HepG2 (cell line): ENCODE data around the gene ADAMTS13. TPM values are rescaled to one million over a fixed set of nuclear protein-coding genes. Genes with fewer than 3 reads are reported as not detected.
A peak's percentile ranks its signal among the peaks of the same experiment; 100 is the strongest.

Experiments used
- ATAC-seq: fragments of 200-7000 bp; cut with Tn5 transposase; 3 replicates; pipeline ENCODE4 v1.9.1; 2020; ENCODE audit warnings: mild to moderate bottlenecking, moderate library complexity
- BruUV-seq: library from RNA; stranded (reverse); fragments of 400-500 nt; replicated peaks from 2 replicates; lab custom pipeline; 2021; lab: Mats Ljungman, UMichigan
- CTCF ChIA-PET: fragments of 300-600 bp; formaldehyde crosslinking; extraction: SDS; loops from one replicate; lab custom pipeline; 2021; ENCODE audit warnings: low total read pairs, inconsistent platforms, low intra/inter-chr PET ratio; lab: Yijun Ruan, JAX
- POLR2A ChIA-PET: fragments of 350-600 bp; sonication (Branson Sonifier 250); formaldehyde crosslinking; loops from one replicate; lab custom pipeline; 2020; ENCODE audit warnings: antibody characterized with exemption, inconsistent platforms; lab: Yijun Ruan, JAX
- DNase-seq: peaks from one replicate; pipeline ENCODE4 v3.0.0-alpha.2; 2015; ENCODE audit warnings: low spot score
- FAIRE-seq: peaks from 3 replicates; lab custom pipeline; 2011; peaks lifted over from hg19 to GRCh38; lab: Jason Lieb, UNC
- H2AFZ ChIP-seq: one replicate; pipeline ENCODE4 v1.6.1; 2011; ENCODE audit warnings: low read length, inconsistent platforms
- H3K27ac ChIP-seq: fragments of 300-600 bp; 3 replicates; pipeline ENCODE4 v1.8.0; 2011; ENCODE audit warnings: mixed run types, mild to moderate bottlenecking, mixed read lengths, low read length, inconsistent platforms; ENCODE audit not compliant: insufficient read depth; ENCODE audit errors: extremely low read length
- H3K27me3 ChIP-seq, 2 experiments: fragments of 200-600 bp in 1 of 2; 2 replicates in 1 of 2; 3 replicates in 1 of 2; pipeline versions ENCODE4 v1.6.0 to v1.8.0; 2011; ENCODE audit warnings: low read length in 2 of 2, mild to moderate bottlenecking in 2 of 2, moderate library complexity in 2 of 2, inconsistent platforms in 1 of 2; ENCODE audit not compliant: insufficient read depth in 2 of 2, control insufficient read depth in 1 of 2
- H3K36me3 ChIP-seq, 2 experiments: fragments of 200-600 bp in 1 of 2; replicated peaks in 1 of 2; 2 replicates in 1 of 2; 3 replicates in 1 of 2; pipeline versions ENCODE4 v1.5.1 to v1.8.0; 2011; ENCODE audit warnings: low read length in 2 of 2, inconsistent platforms in 1 of 2; ENCODE audit not compliant: insufficient read depth in 2 of 2, control insufficient read depth in 1 of 2
- H3K4me1 ChIP-seq: 2 replicates; pipeline ENCODE4 v1.5.1; 2012; ENCODE audit warnings: low read length, inconsistent platforms; ENCODE audit not compliant: insufficient read depth
- H3K4me2 ChIP-seq: 2 replicates; pipeline ENCODE4 v1.6.0; 2011; ENCODE audit warnings: low read depth, low read length, inconsistent platforms
- H3K4me3 ChIP-seq, 3 experiments: fragments of 200-600 bp in 1 of 3; sonication (generic), shearing (Covaris generic) in 1 of 3; replicated peaks in 1 of 3; 2 replicates each; pipeline ENCODE4 v1.5.1; 2011 to 2016; ENCODE audit warnings: low read length in 3 of 3, inconsistent platforms in 2 of 3, low read depth in 2 of 3, mild to moderate bottlenecking in 2 of 3, control low read depth in 1 of 3, mixed read lengths in 1 of 3; ENCODE audit not compliant: insufficient read depth in 1 of 3
- H3K79me2 ChIP-seq: one replicate; pipeline ENCODE4 v1.6.1; 2011; ENCODE audit warnings: low read length, inconsistent platforms; ENCODE audit not compliant: insufficient read depth
- H3K9ac ChIP-seq: 2 replicates; pipeline ENCODE4 v1.6.0; 2011; ENCODE audit warnings: mild to moderate bottlenecking, low read depth, low read length, inconsistent platforms; ENCODE audit not compliant: insufficient read depth
- H3K9me3 ChIP-seq: 2 replicates; pipeline ENCODE4 v1.5.1; 2012; ENCODE audit warnings: mild to moderate bottlenecking, low read length
- H4K20me1 ChIP-seq: 2 replicates; pipeline ENCODE4 v1.6.0; 2011; ENCODE audit warnings: inconsistent platforms, mild to moderate bottlenecking, low read length, moderate library complexity; ENCODE audit not compliant: insufficient read depth
- AHR ChIP-seq: IDR thresholded peaks from 2 replicates; pipeline ENCODE4 v1.6.1; 2018; ENCODE audit warnings: missing genetic modification reagents, missing compliant biosample characterization
- CREB3 ChIP-seq: sonication (generic); formaldehyde crosslinking; IDR thresholded peaks from 2 replicates; pipeline ENCODE4 v1.5.0; 2020; ENCODE audit warnings: missing genetic modification reagents
- ETV5 ChIP-seq: IDR thresholded peaks from 2 replicates; pipeline ENCODE4 v1.6.1; 2018; ENCODE audit warnings: missing biosample characterization, missing genetic modification reagents, inconsistent platforms, borderline replicate concordance
- FOXC1 ChIP-seq: sonication (generic); formaldehyde crosslinking; IDR thresholded peaks from 2 replicates; pipeline ENCODE4 v1.8.0; 2022; ENCODE audit warnings: mild to moderate bottlenecking, missing genetic modification reagents, borderline replicate concordance
- MEIS1 ChIP-seq: sonication (generic); formaldehyde crosslinking; IDR thresholded peaks from 2 replicates; pipeline ENCODE4 v1.9.0; 2021; ENCODE audit warnings: mild to moderate bottlenecking, missing genetic modification reagents, moderate library complexity, borderline replicate concordance
- NKX3-1 ChIP-seq: sonication (generic); formaldehyde crosslinking; IDR thresholded peaks from 2 replicates; pipeline ENCODE4 v1.5.0; 2020; ENCODE audit warnings: missing genetic modification reagents
- ONECUT2 ChIP-seq: sonication (generic); formaldehyde crosslinking; IDR thresholded peaks from 2 replicates; pipeline ENCODE4 v1.4.0; 2020; ENCODE audit warnings: missing genetic modification reagents
- RAD21 ChIP-seq: fragments of 450-650 bp; formaldehyde crosslinking; IDR thresholded peaks from 2 replicates; pipeline ENCODE4 v1.5.0; 2020; ENCODE audit warnings: mild to moderate bottlenecking
- RARA ChIP-seq: IDR thresholded peaks from 2 replicates; pipeline ENCODE4 v1.6.1; 2016; ENCODE audit warnings: missing genetic modification reagents, missing compliant biosample characterization
- STAG1 ChIP-seq: sonication (generic); formaldehyde crosslinking; IDR thresholded peaks from 2 replicates; pipeline ENCODE4 v1.4.0; 2020; ENCODE audit warnings: missing genetic modification reagents
- STAT5B ChIP-seq: sonication (generic); formaldehyde crosslinking; IDR thresholded peaks from 2 replicates; pipeline ENCODE4 v1.4.0; 2020; ENCODE audit warnings: missing genetic modification reagents
- SYNCRIP ChIP-seq: fragments of 200-400 bp; formaldehyde crosslinking; IDR thresholded peaks from 2 replicates; pipeline ENCODE4 v1.6.1; 2018; ENCODE audit warnings: mild to moderate bottlenecking, low read depth, low read length; ENCODE audit not compliant: insufficient read depth
- TFAP4 ChIP-seq: sonication (generic); IDR thresholded peaks from 2 replicates; pipeline ENCODE4 v1.6.1; 2016; ENCODE audit warnings: low read depth, borderline replicate concordance
- TFDP1 ChIP-seq: IDR thresholded peaks from 2 replicates; pipeline ENCODE4 v1.6.1; 2016; ENCODE audit warnings: missing compliant biosample characterization, missing genetic modification reagents, borderline replicate concordance
- XRCC5 ChIP-seq: fragments of 200-400 bp; formaldehyde crosslinking; optimal IDR thresholded peaks from 2 replicates; pipeline ENCODE3; 2017; ENCODE audit warnings: mild to moderate bottlenecking, low read length
- ZFAT ChIP-seq: sonication (generic); formaldehyde crosslinking; conservative IDR thresholded peaks from 2 replicates; pipeline ENCODE4 v1.8.1; 2023; ENCODE audit warnings: missing genetic modification reagents, inconsistent platforms
- ZNF263 ChIP-seq: sonication (generic); formaldehyde crosslinking; IDR thresholded peaks from 2 replicates; pipeline ENCODE4 v1.4.0; 2020; ENCODE audit warnings: missing genetic modification reagents
- ZNF761 ChIP-seq: sonication (generic); formaldehyde crosslinking; conservative IDR thresholded peaks from 2 replicates; pipeline ENCODE4 v1.4.0; 2020; ENCODE audit warnings: mild to moderate bottlenecking, missing genetic modification reagents
- ZNF775 ChIP-seq: sonication (generic); formaldehyde crosslinking; IDR thresholded peaks from 2 replicates; pipeline ENCODE4 v1.4.0; 2020; ENCODE audit warnings: missing genetic modification reagents, mild to moderate bottlenecking, moderate library complexity, borderline replicate concordance
- ZXDC ChIP-seq: sonication (generic); formaldehyde crosslinking; IDR thresholded peaks from 2 replicates; pipeline ENCODE4 v1.5.0; 2020; ENCODE audit warnings: mild to moderate bottlenecking, missing genetic modification reagents
- whole genome bisulfite sequencing: methylation state at CpG from one replicate; pipeline ENCODE4 v1.1.6; 2017; ENCODE audit warnings: low lambda C conversion rate; 5-methylcytosine and 5-hydroxymethylcytosine counted together
- in situ Hi-C: cut with HindIII; loops from 2 replicates; pipeline ENCODE4 v1.10.0; 2017; ENCODE audit warnings: low pct_unique_long_range_greater_than_20kb; ENCODE audit not compliant: extremely low pct_ligation_motif_present
- intact Hi-C: fragments of 100-400 bp; cut with micrococcal nuclease; formaldehyde crosslinking; loops from one replicate; pipeline ENCODE4 v1.10.0; 2022; ENCODE audit not compliant: unreplicated experiment
- polyA plus RNA-seq, 8 experiments: library from polyadenylated mRNA; depleted of rRNA in 3 of 8; stranded (reverse) in 7 of 8; unstranded in 1 of 8; fragments of >200 nt; fragmentation: Illumina TruSeq in 4 of 8; extraction: Trizol in 4 of 8; gene quantifications; 2 replicates each; pipeline versions ENCODE4 v1.2.1 to v1.2.3, GENCODE V29; 2011 to 2016; ENCODE audit warnings: low read depth in 4 of 8, missing spikeins in 1 of 8, mixed read lengths in 1 of 8; ENCODE audit not compliant: insufficient read depth in 1 of 8
- total RNA-seq, 5 experiments: library from RNA; depleted of rRNA; stranded (reverse); fragments of >200 nt; fragmentation: Illumina TruSeq; extraction: Trizol; gene quantifications; 2 replicates each; pipeline ENCODE4 v1.2.3, GENCODE V29; 2016; ENCODE audit warnings: low read depth in 1 of 5

The ADAMTS13 gene
- total and polyA plus RNA-seq, 2 of the 13 experiments (the other 11 are each of a cell fraction or from before 2014, with no cell fraction given), result 0.91 to 4.5 TPM

- H3K79me2 ChIP-seq, result peaks cover 8% of the 10 kb centered on the region
- intact Hi-C loops (loop anchor here (1.0 kb wide), 1 partner anchor 30 kb away; no protein-coding TSS in a partner anchor), in situ Hi-C loops (no loop called here)
- H3K4me3 ChIP-seq, result no peak overlapping the region
- H3K9ac ChIP-seq, result no peak overlapping the region
- POLR2A ChIA-PET, result no interaction called here
- no peaks in the 10 kb centered on the region; a peak in 1 of 5 replicates for H3K27me3 ChIP-seq
- peaks cover 36% of the 10 kb centered on the region for H3K4me1 ChIP-seq
- H3K9me3 ChIP-seq, result no peaks in the 10 kb centered on the region
- no peak overlapping the region for H3K27ac ChIP-seq
- WGBS, result no CpG with 5 or more reads among the region's 9 CpGs
- BruUV-seq, result no TSS peak
- no peak for FAIRE-seq
- H4K20me1 ChIP-seq, result no peaks in the 10 kb centered on the region
- H3K4me2 ChIP-seq, result no peak overlapping the region
- no peak overlapping the region for H2AFZ ChIP-seq
- CTCF ChIA-PET, result no interaction called here
- ATAC-seq, result no peak
- DNase-seq, result no peak
- H3K36me3 ChIP-seq, result no peaks in the 10 kb centered on the region
- no peak for TF ChIP-seq ZNF761 (CRISPR knock-in tag)
- 0 out of 2 replicates have a peak, but pooled peaks have one; percentile 26 for TF ChIP-seq RAD21 (CRISPR knock-in tag)
- no peak for TF ChIP-seq ZFAT
- no peak for TF ChIP-seq NKX3-1 (CRISPR knock-in tag)
- no peak for TF ChIP-seq STAT5B (CRISPR knock-in tag)
- no peak for TF ChIP-seq AHR (CRISPR knock-in tag)
- TF ChIP-seq MEIS1, result no peak
- TF ChIP-seq RARA, result no peak
- no peak for TF ChIP-seq TFAP4
- TF ChIP-seq ZNF263 (CRISPR knock-in tag), result no peak
- TF ChIP-seq ONECUT2, result no peak
- no peak for TF ChIP-seq CREB3 (CRISPR knock-in tag)
- TF ChIP-seq TFDP1, result no peak
- TF ChIP-seq ZNF775, result no peak
- peak; percentile 26; the same call in 1 of the 2 replicates for TF ChIP-seq STAG1 (CRISPR knock-in tag)
- TF ChIP-seq XRCC5, result peak; percentile 43
- TF ChIP-seq ETV5 (CRISPR knock-in tag), result no peak
- no peak for TF ChIP-seq ZXDC (CRISPR knock-in tag)
- TF ChIP-seq SYNCRIP, result no peak
- TF ChIP-seq FOXC1 (CRISPR knock-in tag), result no peak
Measured at GRCh38 chr9:133456409-133456808, 34.2 kb downstream of the ADAMTS13 start.
